GM23248 (cell line): Measurements from ENCODE around the gene CRACR2A.

Experiments used
- EZH2 ChIP-seq: fragments of 200-600 bp; sonication (generic); IDR thresholded peaks from 2 replicates; pipeline ENCODE4 v1.6.1; 2018; ENCODE audit warnings: antibody characterized with exemption, mild to moderate bottlenecking; ENCODE audit not compliant: insufficient read depth, poor library complexity, severe bottlenecking
- EZH2phosphoT487 ChIP-seq: fragments of 200-600 bp; sonication (generic); IDR thresholded peaks from 2 replicates; pipeline ENCODE4 v1.6.1; 2018; ENCODE audit warnings: antibody characterized with exemption, moderate library complexity, mild to moderate bottlenecking, low read depth; ENCODE audit not compliant: insufficient read depth

DNA sequence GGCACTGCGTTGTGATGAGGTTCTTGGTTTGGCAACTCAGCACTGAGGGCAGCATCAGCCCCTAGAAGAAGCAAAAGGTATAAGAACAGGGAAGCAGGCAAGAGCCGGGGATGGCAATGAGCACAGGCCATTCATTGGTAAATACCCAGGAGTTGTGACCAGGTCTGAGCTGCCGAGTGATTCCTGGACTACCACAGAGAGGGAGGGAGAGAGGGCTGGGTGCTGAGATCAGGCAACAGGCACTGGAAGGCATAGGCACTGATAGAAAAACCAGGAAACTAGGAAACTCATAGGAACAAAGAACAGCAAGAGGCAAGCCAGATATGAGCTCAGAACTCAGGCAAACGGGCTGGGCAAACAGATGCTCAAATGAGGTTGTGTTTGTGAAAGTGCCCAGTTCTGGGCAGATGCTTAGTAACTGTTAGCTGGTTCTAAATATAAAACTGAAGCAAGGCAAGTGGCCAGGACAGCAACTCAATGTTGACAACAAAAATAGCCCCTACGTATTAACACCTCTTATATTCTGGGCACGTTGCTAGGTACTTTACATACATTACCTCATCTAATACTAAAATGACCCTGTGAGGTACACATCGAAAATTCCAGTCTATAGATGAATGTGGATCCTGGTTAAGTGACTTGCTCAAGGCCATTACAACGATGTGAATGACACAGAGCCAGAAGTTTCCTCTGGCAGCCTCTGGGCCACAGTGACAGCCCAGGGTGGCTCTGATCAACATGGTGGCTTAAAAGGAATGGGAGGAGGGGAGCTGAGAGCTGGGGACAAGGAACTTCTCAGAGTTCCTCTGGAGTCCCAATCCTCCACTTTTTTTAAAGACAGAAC is 140.8 kb downstream of the CRACR2A start:
- TF ChIP-seq EZH2 = no peak
- no peak for TF ChIP-seq EZH2phosphoT487
